GM21619 (cell line): ENCODE data around the gene BAIAP3.

Experiments used
- ATAC-seq: cut with Tn5 transposase; IDR thresholded peaks from one replicate; pipeline ENCODE4 v1.9.1; 2021; ENCODE audit not compliant: unreplicated experiment

Gene BAIAP3

DNA sequence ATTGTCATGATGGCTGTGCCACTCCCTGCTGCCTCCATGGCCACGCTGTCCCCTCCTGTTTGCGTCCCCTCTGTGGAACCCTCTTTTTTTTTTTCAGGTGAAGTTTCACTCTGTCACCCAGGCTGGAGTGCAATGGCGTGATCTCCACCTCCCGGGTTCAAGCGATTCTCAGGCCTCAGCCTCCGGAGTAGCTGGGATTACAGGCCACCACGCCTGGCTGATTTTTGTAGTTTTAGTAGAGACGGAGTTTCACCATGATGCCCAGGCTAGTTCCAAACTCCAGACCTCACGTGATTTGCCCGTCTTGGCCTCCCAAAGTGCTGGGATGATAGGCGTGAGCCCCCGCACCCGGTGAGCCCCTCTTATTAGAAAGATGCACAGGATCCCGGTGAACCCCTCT lies 35.0 kb upstream of the BAIAP3 start:
- no peak for ATAC-seq

DNA sequence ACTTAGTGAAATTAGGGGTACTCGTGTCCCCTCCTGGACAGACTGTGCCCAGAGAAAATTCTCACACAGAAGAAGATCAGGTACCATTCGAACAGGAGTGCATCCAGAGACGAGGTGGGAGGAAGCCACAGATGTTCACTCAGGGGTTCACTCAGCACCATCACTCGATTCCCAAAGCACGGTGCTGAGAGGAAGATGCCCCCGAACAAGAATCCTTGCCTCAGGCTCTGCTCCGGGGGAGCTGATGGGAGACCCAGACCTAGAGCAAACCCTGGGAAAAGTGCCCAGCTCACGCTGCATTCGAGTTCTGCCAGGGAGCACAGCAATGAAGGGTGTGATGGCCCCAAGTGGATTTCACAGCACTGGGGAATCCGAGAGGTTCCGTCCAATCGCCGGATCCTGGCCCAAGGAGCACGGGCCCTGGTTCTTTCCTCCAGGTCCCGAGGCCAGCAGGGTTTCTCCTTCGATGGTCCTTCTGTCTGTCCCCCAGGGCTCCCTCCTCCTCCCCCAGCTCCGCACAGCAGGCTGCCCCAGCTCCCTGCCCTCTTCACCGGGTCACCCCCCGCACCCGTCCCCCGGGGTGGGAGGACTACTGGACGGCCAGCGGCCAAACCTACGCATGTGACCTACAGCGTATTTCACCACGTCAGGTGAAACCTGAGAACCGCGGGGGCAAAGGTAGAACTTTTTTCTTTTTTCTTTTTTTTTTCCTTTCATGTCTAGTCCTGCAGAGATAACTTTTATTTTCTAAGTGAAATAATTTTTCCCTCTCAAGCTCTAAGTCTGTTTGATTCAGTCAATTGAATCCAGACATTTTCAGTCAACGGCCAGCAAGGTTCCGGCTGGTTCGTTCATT lies 34.2 kb upstream of the BAIAP3 start:
- ATAC-seq: no peak

DNA sequence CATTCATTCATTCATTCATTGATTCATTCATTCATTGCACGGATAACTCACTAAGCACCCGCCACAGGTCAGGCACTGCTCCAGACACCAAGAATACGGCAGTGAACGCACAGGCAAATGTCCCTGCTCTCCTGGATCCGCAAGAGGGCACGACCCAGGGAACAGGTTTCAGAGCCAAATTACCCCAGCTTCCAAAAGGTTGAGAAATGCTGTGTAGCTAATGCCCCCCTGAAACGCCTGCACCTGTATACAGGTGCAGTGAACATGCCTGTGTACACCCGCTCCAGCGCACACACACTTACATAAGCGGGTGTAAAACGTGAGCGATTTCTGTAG lies 33.6 kb upstream of the BAIAP3 start:
- no peak for ATAC-seq

DNA sequence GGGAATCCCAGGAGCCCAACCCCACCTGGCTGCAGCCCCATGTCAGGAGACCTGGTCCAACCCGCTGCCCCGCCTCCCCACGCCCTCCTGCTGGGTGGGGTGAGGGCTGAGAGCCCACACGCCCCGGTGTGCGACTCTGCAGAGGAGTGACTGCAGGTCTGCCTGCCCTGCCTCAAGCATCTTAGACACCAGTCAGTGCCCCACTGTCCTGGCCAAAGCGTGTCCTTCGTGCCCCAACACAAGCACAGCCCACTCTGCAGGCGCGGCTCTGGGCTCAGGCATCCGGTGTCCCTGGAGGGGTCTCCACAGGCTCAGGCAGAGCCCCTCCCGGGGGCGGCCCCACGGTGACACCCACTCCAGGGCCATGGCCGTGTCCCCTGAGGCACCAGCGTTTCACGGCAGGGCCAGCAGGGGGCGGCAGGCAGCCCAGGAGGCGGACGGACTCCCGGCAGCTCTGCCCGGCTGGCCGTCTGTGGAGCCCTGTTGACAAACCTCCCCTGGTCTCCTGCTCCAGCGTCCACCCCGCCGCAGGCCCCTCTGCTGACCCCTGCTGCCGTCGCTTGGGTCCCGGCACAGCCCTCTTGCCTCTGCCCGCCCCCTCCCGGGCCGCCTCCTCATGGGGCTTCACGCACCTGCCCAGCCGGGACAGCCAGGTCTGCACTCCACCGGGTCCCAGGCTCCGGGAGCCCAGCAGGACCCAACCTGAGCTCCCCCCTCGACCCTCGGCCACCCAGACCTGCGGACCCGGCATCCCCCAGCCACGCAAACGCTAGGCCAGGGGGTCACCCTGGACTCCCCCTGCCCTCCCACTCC lies 32.6 kb upstream of the BAIAP3 start:
- no peak for ATAC-seq

DNA sequence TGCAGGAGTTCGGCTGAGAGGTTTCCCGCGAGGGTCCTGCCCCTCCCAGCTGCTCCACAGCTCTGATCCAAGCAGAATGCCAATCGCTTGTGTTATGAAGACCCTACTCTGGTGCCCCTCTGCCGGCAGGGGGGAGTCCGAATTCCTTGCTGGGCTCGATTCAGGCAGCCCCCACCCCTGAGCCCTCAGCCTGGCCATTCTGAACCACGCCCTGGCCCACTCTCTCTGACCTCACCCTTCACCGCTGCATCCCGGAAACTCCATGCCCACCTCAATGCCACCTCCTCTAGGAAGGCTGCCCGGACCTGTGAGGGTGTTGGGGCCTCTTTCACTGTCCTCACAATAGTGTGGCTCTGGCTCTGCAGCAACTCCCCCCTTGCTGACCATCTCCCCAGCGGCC lies 31.9 kb upstream of the BAIAP3 start:
- no peak for ATAC-seq

DNA sequence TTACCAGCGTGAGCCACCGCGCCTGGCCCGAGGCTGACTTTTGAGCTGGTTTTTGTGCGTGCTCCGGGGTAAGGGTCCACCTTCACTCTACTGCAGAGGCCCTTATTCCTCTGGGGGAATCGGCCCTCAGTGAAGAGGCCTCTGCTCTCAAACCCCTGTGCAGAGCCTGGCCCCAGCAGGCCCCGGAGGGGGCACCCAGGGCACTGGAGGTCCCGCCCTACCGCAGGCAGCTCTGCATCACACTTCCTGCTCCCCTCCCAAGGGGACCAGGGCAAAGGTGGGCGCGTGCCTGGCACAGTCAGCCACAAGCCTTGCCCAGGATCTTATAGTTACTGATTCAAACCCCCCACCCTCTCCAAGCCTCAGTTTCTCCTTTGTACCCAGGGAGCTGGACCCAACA lies 27.6 kb upstream of the BAIAP3 start:
- no peak for ATAC-seq

DNA sequence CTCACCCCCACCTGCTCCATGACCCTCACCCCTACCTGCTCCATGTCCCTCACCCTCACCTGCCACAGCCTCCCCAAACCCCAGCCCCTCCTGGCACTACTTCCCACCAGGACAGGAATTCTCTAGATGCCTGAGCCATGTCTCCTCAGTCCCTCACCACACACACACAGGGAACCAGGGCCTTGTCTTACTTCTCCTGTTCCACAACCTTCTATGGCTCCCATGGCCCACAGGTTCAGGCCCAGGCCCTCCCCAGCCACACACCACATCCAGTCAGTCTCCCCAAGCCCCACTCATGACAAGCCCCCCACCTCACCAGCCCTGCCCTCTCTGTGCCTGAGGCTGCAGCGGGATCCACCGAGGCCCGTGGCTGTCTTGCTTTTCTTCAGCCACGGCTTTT lies 27.1 kb upstream of the BAIAP3 start:
- no peak for ATAC-seq

DNA sequence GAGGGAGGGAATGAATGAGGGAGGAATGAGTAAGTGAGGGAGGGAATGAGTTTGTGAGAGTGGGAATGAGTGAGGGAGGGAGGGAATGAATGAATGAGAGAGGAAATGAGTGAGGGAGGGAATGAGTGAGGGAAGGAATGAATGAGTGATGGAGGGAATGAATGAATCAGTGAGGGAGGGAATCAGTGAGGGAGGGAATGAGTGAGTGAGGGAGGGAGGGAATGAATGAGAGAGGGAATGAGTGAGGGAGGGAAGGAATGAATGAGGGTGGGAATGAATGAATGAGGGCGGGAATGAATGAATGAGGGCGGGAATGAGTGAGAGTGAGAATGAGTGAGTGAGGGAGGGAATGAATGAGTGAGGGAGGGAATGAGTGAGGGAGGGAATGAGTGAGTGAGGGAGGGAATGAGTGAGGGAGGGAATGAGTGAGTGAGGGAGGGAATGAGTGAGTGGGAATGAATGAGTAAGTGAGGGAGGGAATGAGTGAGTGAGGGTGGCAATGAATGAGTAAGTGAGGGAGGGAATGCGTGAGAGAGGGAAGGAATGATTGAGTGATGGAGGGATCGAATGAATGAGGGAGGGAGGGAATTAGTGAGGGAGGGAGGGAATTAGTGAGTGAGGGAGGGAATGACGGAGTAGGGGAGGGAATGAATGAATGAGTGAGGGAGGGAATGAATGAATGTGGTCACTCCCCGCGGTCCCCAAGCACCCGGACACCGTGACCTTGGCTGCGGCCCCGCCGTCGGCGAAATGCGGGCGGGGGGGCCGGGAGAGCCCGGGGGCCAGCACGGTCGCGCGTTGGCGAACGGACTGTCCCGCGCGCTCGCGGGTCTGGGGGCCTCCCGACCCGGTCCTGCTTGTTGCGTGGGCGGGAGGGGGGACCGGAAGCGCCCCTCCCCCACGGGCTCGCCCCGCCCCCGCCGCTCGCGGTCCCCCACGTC lies 25.1 kb upstream of the BAIAP3 start:
- no peak for ATAC-seq

DNA sequence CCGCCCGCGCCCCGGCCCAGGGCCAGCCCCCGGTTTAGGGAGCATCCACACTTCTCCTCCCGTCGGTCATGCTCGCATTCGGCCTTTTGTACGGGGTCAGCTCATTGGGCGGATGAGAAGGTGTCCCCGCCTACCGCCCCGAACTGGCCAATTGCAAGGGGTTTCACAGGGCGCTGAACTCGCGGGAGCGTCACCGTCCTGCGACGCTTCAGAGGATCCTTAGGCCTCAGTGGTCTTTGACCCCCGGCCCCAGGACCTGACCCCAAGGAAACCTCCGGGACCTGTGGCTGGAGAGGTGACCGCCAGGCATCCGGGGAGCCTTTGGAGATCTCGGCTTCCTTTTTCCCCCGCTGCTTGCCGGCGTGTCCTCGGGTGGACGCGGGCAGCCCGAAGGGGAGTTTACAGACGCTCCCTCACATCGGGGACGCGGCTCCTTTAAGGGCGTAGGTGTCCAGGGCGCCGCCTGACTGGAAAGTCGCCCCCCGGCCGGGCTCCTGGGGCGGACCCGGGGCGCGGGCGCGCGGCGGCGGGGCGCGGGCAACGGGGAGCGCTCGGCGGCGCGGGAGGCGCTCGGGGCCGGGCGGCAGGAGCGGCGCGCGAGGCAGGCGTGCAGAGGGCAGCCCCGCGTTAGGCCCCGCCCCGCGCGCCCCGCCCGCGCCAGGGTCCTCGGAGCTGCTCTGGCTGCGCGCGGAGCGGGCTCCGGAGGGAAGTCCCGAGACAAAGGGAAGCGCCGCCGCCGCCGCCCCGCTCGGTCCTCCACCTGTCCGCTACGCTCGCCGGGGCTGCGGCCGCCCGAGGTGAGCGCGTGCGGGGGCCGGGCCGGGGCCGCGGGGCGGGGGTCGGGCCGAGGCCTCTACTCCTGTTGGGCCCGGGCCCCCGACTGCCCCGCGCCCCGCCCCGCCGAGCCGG lies 24.2 kb upstream of the BAIAP3 start, which contains the start of gene UBE2I:
Gene UBE2I (plus strand): TSS at position 660 of the 909 bp plus-strand sequence. CDS start 4,395 bp downstream, outside the sequence.
- ATAC-seq: peak; percentile 47

DNA sequence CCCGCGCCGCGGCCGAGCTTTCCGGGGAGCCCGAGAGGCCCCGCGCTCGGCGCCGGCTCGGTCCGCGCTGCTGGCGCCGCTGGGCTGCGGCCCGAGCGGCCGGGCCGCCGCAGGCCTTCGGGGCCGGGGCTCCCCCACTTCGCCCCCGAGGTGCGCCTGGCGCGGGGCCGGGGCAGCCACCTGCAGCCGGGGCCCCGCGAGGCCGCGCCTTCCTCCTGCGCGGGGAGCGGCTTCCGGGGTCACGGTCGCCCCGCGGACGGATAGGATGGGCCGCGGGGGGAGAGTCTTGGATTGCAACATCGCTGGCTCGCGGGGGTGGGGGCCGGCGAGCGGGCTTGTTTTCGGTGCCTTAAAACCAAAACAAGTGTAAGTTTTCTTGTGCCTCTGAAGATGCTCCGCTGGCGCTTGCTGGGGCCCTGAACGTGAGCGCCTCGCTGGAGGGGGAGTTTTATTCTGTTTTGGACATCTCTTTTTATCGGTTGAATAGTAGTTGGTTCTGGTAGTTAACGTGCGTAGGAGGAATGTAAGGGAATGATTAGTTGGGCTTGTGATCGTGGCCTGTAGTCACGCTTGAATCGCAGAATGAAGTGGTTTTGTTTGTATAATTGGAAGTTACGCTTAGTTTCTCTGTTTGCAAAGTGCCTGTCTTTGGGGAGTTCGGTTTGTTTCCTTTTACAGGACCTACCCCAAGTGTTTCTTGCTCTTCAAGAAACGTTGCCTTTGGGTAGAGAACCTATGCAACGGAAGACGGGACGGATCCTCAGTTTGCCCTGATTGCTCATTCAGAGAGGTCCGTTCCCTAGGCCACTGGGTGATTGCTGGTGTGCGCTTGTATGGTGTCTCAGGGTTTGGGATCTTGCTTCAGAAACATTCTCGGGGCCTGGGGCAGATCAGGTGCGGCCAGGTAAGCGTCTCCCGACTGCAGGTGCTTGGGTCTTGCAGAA lies 23.3 kb upstream of the BAIAP3 start:
- ATAC-seq: peak; percentile 14

DNA sequence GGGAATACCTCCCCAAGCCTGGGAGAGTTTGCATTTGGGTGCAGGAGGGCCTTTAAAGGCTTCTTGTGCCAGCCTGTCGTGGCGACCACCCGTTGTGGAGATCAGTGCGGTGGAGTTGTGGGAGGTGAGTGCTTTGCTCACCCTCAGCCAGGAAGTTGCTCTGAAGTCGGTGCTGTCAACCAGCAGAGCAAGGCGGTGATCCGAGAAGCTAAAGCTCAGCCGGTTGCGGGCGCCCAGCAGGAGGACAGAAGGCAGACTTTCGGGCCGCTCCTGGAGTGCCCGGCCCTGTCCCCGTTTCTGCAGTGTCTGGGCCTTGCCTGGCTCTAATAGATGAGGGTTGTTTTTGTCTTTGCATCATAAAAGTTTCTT lies 22.6 kb upstream of the BAIAP3 start:
- ATAC-seq: no peak

DNA sequence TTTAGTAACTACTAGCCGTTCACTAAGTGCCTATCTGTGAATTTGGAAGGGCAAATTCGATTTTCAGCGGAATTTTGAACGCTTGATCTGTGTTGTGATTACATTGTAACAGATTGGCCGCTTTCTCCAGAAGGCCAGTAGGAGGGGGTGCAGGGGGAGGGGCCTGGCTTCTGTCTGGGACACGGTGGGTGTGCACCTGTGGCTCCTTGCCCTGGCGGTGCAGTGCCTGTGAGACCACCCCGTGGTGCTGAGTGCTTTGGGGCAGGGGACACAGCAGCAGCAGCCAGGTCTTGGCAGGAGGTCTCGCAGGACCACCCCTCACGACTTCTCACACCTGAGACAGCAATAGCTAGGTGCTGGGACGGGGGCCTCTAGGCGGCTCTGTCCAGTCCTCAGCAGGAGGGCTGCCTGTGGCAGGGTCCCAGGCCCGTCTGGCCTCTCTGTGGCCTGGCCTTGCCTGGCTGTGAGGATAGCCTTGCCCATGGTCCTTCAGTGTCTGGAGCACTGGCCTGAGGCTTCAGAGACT lies 22.2 kb upstream of the BAIAP3 start:
- ATAC-seq: no peak

DNA sequence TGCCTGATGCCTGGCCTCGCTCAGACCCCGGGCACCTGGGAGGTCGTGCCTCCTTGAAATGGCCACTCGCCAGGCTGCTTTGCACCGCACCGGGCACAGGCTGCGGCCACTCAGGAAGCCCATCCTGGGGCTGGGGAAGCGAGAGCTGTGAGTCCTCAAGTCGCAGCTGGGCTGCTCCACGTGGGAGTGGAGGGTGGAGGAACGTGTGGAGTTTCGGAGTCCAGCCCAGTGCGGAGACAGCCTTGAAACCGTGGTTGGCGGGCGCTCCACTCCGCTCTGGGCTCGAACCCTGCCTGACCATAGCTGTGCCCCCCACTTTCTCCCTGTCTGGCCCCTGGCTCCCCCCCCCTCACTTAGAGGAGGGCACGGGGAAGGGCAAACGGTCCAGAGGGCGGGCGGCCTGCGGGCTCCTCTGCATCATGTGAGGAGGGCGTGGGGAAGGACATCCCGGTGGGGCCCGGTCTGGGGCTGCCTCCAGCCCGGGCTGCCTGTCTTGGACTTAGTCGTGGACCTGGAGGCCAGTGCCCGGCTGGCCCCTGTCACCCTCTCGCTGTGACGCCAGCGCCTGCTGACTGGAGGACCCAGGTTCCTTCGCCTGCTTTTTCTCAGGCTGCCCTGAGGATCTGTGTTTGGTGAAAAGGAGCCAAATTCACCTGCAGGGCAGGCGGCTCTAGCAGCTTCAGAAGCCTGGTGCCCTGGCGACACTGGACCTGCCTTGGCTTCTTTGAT lies 21.5 kb upstream of the BAIAP3 start:
- no peak for ATAC-seq

DNA sequence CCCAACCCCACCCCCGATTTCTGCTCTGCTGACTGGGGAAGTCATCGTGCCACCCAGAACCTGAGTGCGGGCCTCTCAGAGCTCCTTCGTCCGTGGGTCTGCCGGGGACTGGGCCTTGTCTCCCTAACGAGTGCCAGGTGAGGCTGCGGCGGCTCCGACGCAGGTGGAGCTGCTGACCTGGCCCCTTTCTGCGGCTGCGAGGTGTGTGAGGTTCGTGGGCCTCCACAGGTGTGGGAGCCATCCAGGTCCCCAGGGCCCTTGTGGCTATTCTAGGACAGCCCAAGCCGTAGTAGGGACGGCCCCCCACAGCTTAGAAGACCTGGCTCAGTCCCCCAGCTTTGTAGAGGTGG lies 21.0 kb upstream of the BAIAP3 start:
- ATAC-seq: no peak

DNA sequence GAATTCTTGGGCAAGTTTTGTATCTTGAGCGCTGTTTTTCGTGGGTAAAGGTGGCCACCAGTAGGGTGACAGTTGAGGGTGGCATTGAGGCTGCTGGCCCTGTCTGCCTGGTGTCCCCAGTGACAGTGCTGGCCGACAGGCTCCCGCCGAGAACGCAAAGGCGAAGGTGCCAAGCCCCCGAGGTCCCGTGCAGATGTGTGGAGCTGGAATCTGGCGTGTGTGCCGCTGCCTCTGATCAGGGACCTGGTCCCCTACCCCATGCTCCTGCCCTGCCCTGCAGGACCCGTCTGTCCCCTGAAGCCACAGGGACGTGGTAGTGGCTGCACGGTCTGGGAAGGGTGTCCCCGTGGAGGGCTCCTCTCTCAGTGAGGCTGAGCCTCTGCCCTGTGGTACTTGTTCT lies 20.5 kb upstream of the BAIAP3 start:
- no peak for ATAC-seq

DNA sequence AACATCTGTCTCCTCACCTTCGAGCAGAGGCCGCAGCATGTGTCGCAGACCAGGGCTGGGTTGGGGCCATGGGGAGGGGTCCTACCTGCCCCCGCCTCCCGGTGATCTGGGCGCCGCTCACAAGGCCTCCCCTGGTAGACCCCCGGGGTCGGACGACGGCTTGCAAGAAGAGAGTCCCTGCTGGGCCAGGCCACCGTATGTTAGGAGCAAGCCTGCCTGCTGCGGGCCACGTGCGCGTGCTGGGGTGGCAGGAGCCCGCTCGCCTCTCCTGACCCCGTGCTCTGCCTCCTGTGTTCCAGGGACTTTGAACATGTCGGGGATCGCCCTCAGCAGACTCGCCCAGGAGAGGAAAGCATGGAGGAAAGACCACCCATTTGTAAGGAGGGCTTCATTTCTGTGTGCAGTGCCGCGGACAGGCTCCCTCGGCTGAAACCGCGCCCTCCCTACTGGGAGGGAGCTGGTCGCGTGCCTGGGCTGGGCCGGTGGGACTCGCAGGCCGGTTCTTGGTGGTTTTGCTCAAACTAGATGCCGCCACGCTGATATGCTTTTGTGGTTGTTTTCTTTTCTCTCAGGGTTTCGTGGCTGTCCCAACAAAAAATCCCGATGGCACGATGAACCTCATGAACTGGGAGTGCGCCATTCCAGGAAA lies 19.6 kb upstream of the BAIAP3 start:
- no peak for ATAC-seq

DNA sequence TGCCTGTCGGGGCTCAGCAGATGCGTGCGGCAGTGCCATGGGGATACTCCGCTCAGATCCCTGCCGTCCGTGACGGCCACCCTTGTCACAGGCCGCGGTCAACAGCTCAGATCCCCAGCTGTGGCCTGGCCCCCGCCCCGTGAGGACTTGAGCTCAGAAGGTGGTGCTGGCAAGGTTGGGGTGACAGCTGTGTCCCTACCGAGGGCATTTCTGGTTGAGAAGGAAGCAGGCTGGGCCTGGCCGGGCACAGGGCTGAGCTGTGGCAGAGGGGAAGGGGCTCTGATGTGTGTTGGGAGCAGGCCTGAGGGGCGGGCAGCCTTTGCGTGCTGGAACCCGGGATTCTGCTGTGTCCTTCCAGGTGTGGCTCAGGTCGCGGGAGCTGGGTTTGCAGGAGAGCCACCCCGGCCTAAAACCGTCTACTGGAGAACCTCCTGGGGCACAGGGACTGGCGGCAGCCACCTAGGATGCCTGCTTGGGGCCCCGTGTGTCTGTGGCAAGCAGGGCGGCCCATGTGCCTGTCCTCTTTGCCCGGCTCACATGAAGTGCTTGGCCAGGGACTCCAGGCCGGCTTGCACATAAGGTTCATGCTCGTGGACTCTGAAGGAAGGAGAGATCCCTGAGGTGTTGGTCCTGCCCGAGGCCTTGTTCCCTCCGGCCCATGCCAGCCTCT lies 18.9 kb upstream of the BAIAP3 start:
- no peak for ATAC-seq
